A549 (cell line): ENCODE measurements around the gene RYR3.

Experiments used
- CBX8 ChIP-seq: fragments of 200-600 bp; sonication (generic); IDR thresholded peaks from 2 replicates; pipeline ENCODE4 v1.6.1; 2016
- CEBPB ChIP-seq, 2 experiments: fragments of >200 bp in 1 of 2; sonication (Bioruptor Twin) in 1 of 2; formaldehyde crosslinking in 1 of 2; IDR thresholded peaks; 2 replicates each; pipeline ENCODE4 v1.6.1; 2012 to 2016
- EHMT2 ChIP-seq: fragments of 200-600 bp; sonication (generic); IDR thresholded peaks from 2 replicates; pipeline ENCODE4 v1.6.1; 2016; ENCODE audit warnings: antibody characterized with exemption, low read depth, mild to moderate bottlenecking, moderate library complexity
- EP300 ChIP-seq, 2 experiments: fragments of >200 bp; sonication (Bioruptor Twin); formaldehyde crosslinking; IDR thresholded peaks; 2 replicates in 1 of 2; 3 replicates in 1 of 2; pipeline ENCODE4 v1.6.1; 2016 to 2017
- ESRRA ChIP-seq: fragments of 150-350 bp; IDR thresholded peaks from 2 replicates; pipeline ENCODE4 v1.6.1; 2014; ENCODE audit warnings: mild to moderate bottlenecking, low read length, borderline replicate concordance
- MAZ ChIP-seq: fragments of 150-350 bp; IDR thresholded peaks from 2 replicates; pipeline ENCODE4 v1.6.1; 2014; ENCODE audit warnings: antibody characterized with exemption, low read depth, low read length, borderline replicate concordance
- POLR2A ChIP-seq: IDR thresholded peaks from 2 replicates; pipeline ENCODE4 v1.6.1; 2012; ENCODE audit warnings: mild to moderate bottlenecking, low read length
- SREBF2 ChIP-seq: fragments of 450-650 bp; IDR thresholded peaks from 2 replicates; pipeline ENCODE4 v1.6.1; 2014; ENCODE audit warnings: mild to moderate bottlenecking, moderate library complexity
- TP53 ChIP-seq: fragments of 250-450 bp; sonication (Bioruptor Pico); IDR thresholded peaks from 2 replicates; pipeline ENCODE4 v1.5.0; 2021; ENCODE audit warnings: mild to moderate bottlenecking, moderate library complexity
- TF ChIP-seq, protein P1 (sequence below): fragments of >200 bp; sonication (Bioruptor Twin); formaldehyde crosslinking; IDR thresholded peaks from 3 replicates; pipeline ENCODE4 v1.5.1; 2016
- TF ChIP-seq, protein P2 (sequence below): fragments of 150-350 bp; IDR thresholded peaks from 2 replicates; pipeline ENCODE4 v1.6.1; 2014; ENCODE audit warnings: low read depth, mild to moderate bottlenecking, low read length
- TF ChIP-seq, protein P3 (sequence below): IDR thresholded peaks from 2 replicates; pipeline ENCODE4 v1.6.1; 2012
- TF ChIP-seq, protein P4 (sequence below): fragments of 450-650 bp; IDR thresholded peaks from 2 replicates; pipeline ENCODE4 v1.6.1; 2014; ENCODE audit warnings: antibody characterized with exemption
- TF ChIP-seq, protein P5 (sequence below): fragments of 200-600 bp; sonication (generic); IDR thresholded peaks from 2 replicates; pipeline ENCODE4 v1.6.1; 2016; ENCODE audit warnings: antibody characterized with exemption, mild to moderate bottlenecking, moderate library complexity

DNA sequence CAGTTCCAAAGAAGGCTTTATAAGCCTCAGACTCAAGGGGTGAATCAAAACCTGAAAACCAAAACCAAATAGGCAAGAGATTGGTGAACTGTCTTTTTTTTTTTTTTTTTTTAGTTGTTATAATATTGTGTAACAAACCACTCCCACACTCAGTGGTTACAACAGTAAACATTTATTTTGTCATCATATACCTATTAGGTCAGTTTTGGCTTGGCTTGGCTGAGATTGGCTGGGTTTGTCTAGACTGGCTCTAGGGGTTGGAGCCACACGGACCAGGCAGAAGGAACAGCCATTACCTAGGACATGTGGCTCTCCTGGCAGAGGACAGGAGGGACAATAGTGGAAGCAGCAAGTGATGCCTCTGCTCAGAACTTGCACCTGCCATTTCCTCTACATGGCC is 26.4 kb upstream of the RYR3 start:
- TF ChIP-seq, protein P1, sequence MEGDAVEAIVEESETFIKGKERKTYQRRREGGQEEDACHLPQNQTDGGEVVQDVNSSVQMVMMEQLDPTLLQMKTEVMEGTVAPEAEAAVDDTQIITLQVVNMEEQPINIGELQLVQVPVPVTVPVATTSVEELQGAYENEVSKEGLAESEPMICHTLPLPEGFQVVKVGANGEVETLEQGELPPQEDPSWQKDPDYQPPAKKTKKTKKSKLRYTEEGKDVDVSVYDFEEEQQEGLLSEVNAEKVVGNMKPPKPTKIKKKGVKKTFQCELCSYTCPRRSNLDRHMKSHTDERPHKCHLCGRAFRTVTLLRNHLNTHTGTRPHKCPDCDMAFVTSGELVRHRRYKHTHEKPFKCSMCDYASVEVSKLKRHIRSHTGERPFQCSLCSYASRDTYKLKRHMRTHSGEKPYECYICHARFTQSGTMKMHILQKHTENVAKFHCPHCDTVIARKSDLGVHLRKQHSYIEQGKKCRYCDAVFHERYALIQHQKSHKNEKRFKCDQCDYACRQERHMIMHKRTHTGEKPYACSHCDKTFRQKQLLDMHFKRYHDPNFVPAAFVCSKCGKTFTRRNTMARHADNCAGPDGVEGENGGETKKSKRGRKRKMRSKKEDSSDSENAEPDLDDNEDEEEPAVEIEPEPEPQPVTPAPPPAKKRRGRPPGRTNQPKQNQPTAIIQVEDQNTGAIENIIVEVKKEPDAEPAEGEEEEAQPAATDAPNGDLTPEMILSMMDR = no peak
- TF ChIP-seq, protein P2, sequence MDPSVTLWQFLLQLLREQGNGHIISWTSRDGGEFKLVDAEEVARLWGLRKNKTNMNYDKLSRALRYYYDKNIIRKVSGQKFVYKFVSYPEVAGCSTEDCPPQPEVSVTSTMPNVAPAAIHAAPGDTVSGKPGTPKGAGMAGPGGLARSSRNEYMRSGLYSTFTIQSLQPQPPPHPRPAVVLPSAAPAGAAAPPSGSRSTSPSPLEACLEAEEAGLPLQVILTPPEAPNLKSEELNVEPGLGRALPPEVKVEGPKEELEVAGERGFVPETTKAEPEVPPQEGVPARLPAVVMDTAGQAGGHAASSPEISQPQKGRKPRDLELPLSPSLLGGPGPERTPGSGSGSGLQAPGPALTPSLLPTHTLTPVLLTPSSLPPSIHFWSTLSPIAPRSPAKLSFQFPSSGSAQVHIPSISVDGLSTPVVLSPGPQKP = no peak
- TF ChIP-seq ESRRA = no peak
- no peak for TF ChIP-seq CBX8
- TF ChIP-seq POLR2A = no peak
- no peak for TF ChIP-seq TP53 (CRISPR knock-in tag)
- TF ChIP-seq EP300 (IDR thresholded peaks at IDR 0.05) = no peak
- no peak for TF ChIP-seq CEBPB (IDR thresholded peaks at IDR 0.05)
- TF ChIP-seq SREBF2 = no peak
- TF ChIP-seq, protein P3, sequence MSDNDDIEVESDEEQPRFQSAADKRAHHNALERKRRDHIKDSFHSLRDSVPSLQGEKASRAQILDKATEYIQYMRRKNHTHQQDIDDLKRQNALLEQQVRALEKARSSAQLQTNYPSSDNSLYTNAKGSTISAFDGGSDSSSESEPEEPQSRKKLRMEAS = no peak
- TF ChIP-seq EHMT2 = no peak
- no peak for TF ChIP-seq MAZ
- TF ChIP-seq, protein P4, sequence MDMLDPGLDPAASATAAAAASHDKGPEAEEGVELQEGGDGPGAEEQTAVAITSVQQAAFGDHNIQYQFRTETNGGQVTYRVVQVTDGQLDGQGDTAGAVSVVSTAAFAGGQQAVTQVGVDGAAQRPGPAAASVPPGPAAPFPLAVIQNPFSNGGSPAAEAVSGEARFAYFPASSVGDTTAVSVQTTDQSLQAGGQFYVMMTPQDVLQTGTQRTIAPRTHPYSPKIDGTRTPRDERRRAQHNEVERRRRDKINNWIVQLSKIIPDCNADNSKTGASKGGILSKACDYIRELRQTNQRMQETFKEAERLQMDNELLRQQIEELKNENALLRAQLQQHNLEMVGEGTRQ = no peak
- TF ChIP-seq, protein P5, sequence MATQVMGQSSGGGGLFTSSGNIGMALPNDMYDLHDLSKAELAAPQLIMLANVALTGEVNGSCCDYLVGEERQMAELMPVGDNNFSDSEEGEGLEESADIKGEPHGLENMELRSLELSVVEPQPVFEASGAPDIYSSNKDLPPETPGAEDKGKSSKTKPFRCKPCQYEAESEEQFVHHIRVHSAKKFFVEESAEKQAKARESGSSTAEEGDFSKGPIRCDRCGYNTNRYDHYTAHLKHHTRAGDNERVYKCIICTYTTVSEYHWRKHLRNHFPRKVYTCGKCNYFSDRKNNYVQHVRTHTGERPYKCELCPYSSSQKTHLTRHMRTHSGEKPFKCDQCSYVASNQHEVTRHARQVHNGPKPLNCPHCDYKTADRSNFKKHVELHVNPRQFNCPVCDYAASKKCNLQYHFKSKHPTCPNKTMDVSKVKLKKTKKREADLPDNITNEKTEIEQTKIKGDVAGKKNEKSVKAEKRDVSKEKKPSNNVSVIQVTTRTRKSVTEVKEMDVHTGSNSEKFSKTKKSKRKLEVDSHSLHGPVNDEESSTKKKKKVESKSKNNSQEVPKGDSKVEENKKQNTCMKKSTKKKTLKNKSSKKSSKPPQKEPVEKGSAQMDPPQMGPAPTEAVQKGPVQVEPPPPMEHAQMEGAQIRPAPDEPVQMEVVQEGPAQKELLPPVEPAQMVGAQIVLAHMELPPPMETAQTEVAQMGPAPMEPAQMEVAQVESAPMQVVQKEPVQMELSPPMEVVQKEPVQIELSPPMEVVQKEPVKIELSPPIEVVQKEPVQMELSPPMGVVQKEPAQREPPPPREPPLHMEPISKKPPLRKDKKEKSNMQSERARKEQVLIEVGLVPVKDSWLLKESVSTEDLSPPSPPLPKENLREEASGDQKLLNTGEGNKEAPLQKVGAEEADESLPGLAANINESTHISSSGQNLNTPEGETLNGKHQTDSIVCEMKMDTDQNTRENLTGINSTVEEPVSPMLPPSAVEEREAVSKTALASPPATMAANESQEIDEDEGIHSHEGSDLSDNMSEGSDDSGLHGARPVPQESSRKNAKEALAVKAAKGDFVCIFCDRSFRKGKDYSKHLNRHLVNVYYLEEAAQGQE = no peak
